Activated CD4-positive, CD25-positive, alpha-beta regulatory T cell treated with anti-CD3 and anti-CD28 coated beads, Interleukin-2, amount 50 U/mL, for 24 hours (primary cell): ENCODE measurements around the gene GDA.

ENCODE experiments used
- ATAC-seq, 2 donors: fragments of 150-1000 bp; cut with Tn5 transposase; one replicate each; pipeline ENCODE4 v1.10.0; 2021; ENCODE audit warnings: mild to moderate bottlenecking in 1 of 2, moderate library complexity in 1 of 2

Gene GDA

DNA sequence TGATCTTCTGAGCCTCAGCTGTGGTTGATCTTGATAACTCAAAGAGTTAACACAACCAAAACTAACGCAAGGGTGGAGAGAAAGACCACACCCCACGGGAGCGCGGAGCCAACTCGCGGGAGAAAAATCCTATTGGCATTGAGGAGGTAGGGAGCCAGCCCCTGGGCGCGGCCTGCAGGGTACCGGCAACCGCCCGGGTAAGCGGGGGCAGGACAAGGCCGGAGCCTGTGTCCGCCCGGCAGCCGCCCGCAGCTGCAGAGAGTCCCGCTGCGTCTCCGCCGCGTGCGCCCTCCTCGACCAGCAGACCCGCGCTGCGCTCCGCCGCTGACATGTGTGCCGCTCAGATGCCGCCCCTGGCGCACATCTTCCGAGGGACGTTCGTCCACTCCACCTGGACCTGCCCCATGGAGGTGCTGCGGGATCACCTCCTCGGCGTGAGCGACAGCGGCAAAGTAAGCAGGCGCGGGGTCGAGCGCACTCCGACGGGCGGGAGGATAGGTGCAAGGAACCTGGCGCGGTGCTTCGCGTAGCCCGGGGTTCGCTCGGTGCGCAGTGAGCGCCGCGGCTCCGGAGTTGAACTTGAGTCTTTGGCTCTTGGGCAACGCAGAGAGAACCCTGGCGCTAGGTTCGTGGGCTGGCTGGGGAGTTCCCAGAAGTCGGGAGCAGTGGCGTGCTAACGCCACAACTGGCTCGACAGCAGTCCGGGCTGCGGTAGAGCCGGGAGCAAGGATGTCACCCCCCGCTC lies at the start of gene GDA:
TSS of gene GDA (plus strand) at position 210 of the 745 bp plus-strand sequence. CDS start at position 330, 120 bp downstream.
- no peak for ATAC-seq

DNA sequence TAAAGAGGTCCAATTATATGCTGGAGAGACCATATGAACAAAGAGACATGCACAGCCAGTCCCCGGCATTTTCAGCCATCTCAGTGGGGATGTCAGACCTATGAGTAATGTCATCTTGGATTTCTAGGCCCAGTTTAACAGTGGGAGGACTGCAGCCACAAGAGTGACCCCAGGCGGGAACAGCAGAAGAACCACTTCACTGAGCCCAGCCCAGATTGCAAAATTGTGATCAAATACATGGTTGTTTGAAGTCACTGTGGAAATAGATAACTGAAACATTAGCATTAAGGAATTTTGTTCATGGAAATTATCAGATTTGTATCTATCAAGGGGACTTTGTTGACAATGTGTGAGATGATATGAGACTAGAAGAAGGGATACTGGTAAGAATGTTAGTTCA lies 46.7 kb upstream of the GDA start:
- ATAC-seq = no peak

DNA sequence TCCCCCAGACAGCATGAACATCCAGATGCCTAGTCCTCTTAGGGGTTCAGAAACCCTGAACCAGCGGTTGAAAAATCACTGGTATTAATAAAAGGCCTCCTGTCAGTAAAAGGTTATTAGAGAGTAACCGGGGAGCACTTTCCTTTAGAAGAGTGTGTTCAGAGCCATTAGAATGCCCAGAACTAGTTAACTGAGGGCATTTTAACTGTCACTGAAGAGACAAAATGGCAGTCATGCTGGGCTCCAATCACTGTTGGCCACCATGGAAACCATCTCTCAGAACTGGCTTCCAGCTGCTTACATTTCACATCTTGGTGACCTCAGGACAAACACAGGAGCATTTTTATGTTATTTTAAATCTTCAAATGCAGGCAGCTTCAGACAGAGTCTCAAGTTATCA lies 36.2 kb upstream of the GDA start:
- ATAC-seq = no peak

DNA sequence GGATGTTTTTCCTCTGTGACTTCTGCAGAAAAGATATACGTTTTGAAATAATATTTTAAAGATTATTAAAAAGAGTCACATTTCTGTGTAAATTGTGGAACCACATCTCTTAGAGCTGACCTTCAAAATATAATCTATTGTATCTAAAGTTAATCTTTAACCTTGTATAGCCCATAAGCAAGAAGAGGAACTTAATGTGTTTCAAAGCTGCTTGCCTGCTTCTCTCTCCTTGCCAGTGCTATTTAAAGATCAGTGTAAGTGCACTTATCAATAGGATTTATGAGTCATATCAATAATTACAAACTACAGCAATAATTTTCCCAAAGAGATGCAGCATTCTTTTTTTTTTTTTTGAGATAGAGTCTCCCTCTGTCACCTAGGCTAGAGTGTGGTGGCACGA lies 29.4 kb upstream of the GDA start:
- no peak for ATAC-seq

DNA sequence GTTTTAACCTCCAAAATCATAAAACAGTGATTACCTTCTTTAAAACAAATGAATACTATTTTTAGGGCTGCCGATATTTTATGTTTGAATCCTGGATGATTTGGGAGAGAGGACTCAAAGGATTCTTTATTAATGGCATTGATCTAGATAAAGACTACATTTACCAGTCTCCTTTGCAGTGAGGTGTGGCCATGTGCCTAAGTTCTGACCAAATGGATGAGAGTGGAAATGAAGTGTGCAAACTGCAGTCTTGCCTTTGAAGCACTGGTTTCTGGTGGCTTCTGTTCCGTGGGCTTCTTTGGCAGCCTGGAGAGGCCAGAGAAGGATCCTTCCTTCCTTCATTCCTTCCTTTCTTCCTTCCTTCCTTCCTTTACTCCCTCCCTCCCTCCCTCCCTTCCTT lies 24.3 kb upstream of the GDA start:
- no peak for ATAC-seq

DNA sequence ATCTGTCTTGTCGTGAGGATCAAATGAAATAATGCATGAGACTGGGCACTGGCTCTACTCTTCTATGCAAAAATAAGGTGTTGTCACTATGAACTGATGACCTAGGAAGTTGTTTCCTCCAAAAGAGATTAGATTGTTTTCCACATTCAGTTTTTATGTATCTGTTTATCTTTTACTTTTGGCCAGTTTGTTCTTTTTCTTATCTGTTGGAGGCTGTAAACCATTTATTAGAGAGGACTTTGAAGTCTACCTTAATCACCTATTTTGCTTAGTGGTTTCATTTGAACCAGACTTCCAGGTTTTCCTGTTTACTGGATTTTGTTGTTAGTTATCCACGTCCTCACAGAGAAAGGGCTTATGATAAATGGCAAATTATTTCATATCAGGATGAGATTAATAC lies 21.5 kb upstream of the GDA start:
- ATAC-seq = no peak

DNA sequence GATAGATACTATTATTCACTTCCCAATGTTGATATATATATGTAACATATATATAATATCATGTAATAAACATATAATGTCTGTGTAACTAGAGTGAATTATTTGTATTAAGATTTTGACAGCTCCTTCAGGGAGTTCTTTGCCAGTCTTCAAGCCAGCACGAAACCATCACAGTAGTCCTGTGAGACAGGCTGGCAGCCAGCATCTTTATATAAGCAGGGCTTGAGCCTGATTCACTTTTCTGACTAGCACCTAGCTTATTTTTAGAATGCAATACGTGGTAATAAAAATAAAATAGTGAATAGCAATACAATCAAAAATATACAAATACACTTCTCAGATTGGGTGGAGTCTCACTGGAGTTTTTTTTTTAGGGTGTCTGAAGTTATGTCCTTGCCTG lies 20.7 kb upstream of the GDA start:
- no peak for ATAC-seq

DNA sequence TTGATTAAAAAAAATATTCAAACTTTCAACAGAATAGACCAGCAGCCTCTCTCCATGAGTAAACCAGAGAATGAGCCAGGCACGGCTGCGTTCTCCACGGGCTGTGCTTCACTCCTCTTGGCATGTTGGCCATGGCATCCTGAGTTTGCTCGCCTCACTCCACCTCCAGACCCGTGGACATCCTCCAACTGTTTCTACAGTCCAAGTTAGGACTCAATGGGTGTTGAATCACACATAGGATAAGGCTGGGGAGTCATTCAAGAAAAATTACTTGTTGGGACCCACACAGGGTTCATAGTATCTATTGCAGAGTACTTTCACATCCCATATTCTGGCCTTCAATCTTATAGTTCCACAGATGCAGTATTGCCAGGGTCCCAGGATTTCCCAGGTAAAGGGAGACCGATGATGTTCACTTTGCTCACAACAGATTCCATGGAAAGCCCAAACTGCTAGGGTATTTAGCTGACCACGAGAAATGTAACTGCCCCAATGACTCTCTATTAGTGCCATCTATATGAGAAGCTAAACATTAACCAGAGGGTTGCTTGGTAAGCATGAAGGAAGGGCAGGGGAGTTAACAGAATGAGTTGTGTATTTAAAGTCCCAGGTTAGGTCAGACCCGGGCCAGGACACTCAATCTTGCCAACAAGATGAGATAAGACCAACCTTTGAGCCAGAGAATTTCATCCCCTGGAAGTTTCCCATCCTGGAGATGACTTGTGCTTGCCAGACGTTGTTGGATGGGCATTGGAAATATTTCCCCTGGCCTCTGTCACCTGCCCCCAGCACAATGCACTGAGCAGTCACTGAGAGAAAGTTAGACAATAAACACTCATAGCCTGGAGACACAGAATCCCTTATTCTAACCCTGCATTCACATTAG lies 19.7 kb upstream of the GDA start:
- ATAC-seq = no peak

DNA sequence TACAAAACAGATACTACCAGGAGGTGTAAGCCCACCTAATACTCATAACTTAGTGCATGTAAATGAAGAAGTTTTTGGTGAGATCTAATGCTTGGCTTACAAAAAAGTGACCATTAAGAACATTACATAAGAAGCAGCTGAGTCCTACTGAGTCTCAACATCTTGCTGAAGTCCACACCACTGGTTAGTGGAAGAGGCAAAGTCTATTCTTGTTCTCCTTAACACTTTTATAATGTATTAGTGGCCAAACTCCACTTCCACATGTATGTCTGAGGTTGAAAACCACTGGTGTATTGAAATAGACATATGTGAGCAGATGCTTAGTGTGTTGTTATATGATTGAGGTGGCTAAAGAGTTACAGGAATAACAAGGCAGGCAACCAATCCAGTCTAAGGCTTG lies 18.9 kb upstream of the GDA start:
- no peak for ATAC-seq

DNA sequence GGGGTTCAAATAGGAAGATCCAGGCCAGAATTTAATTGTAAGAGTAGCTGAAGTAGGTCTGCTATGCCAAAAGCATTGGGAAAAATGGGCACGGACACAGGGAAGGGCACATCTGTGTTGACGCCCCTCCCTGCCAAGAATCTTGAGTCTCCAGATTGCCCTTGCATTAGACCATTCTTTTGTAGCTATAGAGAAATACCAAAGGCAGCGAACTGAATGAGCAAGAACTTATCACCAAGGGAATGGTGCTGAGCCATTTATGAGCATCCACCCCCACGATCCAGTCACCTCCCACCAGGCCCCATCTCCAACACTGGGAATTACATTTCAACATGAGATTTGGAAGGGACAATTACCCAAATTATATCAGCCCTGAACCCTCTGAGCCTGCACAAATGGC lies 18.0 kb upstream of the GDA start:
- no peak for ATAC-seq

DNA sequence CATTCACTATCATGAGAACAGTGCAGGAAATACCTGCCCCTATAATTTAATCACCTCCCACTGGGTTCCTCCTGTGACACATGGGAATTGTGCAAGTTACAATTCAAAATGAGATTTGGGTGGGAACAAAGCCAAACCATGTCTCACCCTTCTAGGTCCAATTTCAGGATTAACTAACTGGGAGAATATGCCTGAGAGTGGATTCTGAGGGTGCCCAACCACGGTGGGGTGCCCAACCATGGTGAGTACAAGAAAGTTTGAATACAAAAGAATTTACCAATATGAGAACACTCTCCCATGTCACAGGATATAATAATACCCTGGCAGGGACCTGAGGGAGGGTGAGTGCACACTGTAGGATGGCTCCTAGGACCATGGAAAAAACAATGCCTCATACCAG lies 17.2 kb upstream of the GDA start:
- ATAC-seq = no peak

DNA sequence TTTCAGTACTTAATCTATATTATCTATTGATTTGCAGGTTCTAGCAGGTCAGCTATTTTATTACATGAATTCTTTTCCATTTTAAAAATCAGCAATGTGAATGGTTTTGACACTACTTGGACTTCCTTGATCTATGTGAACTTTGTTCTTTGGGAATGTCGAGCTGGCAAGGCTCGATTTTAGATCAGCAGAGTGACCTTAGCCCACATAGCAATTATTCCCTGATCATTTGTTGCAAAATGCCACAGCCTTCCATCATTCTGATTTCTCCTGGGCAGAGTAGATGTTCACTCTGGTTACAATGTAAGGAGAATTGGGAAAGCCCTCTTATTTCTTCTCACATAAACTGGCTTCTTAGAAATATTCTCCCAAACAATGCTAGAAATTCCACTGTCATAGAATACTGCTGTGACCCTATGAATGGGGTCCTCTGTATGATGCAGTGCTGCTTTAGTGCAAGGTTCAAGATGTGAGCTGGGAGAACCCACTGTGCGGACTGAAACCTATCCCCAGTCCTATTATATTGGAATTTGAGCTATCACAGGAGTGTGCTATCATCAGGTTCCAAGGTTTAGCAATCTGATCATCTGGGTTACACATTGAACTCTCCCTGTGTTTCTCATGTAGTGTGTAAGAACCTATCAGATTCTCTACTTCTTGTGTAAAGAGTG lies 15.7 kb upstream of the GDA start:
- no peak for ATAC-seq

DNA sequence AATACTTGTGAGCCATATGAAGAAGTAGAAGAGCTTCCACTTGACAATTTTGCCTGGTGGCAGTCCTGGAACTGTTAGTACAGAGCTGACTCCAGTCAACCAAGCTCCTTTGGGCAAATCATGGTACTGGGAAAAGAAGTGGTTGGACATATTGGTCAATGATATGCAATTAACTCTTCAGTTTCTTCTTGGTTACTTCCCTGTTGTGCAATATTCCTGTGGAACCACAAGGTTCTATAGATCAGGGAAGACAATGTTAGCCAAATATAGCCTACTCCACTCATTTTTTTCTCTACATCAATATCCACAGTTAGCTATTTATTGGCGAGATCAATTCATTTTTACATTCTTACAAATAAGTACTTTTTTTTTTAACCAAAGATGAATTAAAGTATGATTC lies 14.4 kb upstream of the GDA start:
- no peak for ATAC-seq

DNA sequence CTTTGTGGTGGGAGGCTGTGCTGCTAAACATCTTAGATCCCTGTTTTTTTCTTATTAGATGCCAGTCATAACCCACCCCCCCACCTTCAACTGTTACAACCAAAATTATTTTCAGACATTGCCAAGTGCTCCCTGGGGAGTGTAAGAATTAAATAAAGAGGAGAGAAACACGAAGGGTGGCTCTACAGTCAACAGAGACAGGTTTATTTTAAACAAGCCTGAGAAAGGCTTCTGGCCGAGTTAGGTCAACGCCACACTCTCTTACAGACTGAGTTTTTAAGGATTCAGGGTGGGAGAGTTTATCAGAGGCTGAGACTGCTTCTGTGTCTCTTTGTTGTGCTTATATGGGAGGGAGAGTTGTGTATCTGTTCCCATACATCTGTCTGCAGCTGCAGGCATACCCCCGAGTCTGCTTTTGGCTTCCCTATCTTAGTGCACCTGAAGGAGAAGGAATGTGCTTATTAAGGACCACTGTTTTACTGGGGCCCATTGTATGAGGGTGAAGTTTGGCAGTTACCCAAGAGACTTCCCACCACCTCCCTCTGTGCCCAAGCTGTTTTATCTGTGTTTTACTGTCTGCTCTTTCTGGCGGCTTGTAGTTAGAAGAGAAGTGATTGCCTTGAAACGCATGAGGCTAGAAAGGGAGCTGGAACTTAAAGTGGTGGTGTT lies 11.4 kb upstream of the GDA start:
- no peak for ATAC-seq

DNA sequence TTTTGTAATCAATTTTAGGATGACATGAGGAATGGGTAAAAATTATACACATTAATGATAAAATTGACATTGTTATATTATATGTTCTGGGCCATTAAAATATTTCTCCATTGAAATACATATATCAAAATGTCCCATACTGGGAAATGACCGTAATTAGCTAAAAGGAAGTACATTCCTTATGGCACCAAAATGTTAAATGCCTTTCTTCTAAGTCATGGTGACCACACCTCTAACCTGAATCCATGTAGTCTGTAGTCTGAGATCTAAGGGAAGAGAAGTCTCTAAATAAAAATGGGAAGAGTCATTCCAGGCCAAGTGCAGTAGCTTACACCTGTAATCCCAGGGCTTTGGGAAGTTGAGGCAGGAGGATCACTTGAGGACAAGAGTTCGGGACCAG lies 10.0 kb upstream of the GDA start:
- ATAC-seq = no peak

DNA sequence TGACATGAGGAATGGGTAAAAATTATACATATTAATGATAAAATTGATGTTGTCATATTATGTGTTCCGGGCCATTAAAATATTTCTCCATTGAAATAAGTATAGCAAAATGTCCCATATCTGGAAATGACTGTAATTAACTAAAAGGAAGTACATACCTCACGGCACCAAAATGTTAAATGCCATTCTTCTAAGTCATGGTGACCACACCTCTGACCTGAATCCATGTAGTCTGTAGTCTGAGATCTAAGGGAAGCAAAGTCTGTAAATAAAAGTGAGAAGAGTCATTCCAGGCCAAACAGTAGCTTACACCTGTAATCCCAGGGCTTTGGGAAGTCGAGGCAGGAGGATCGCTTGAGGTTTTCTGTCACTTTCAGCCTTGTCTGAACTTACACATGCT lies 8.7 kb upstream of the GDA start:
- no peak for ATAC-seq

DNA sequence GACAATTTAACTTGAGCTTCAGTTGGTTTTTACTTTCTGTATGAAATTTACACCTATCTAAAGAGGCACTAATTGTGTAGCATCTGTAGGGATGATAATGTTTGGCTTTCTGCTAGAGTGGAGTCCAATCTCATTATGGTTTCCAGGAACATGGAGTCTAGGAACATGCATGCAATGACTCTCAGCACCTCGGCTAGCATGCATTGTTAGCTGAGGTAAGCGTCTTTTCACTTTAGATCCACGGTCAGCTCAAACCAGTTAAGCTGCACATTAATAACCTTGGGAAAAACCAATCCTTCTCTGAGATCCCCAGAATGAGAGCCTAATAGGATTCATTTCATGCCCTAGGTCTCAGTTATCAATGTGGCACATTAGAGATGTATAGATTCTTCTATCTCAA lies 7.8 kb upstream of the GDA start:
- ATAC-seq = no peak

DNA sequence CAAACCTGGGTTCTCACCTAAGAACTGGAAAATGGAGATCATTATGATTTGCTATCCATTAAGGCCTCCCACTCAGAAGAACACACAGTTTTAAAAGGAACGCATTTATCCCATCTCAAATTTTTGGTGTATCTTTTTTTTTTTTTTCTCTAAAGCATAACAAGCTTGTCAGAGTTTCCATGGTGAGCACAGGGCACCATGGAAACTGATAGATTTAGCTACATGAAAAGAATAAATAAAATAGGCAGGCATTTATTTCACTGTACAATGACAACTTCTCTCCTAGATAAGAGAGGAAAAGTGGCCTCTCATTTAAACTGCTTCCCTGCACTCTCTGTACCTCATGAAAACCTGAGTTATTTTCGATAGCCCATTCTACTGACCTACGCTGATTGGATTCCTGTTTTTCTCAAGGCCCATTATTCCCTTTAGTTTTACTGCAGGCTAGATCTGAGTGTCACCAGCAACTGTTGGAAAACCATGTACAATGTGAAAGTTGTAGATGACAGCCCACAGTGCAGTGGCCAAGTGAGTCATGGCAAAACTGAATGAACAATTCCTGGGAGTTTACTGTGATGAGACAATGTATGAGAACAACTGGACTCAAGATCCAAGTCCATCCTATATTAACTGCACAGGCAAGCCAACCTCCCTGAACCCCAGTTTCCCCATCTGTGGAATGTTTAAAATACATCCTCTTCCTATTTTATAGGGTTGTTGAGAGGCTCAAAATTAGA lies 4.3 kb upstream of the GDA start:
- ATAC-seq = no peak

DNA sequence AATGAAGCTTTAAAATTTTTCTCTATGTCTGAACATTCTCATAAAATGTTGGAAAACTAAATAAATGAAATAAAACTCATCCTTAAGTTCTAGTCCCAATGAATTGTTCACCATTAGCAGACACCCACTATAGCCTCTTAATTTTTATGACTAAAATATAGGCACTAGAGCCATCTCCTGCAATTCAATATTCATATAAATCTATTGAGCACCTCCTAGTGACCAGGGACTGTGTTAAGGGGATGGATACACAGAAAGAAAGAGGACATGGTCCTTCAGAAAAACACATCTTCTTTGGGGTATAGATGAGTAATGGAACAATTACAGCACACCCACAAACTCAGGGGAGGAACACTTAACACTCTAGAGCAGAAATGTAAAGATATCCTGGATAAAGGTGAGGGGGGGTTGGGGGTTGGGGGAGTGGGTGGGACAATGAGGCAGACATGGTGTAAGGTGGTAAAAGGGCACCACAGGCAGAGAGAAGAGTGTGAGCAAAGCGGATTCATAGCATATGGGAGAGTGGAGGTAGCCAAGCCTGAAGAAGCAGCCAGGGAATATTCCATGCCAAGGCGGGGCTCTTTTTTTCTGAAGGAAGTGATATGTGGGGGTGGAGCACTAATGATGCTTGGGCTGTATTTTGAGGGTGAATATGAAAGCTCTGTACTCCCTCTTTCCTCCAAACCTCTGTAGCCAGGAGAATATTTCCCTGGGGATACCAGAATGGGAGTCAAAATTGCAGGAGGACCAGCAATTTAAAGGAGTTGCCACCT lies 3.3 kb upstream of the GDA start:
- ATAC-seq = no peak

DNA sequence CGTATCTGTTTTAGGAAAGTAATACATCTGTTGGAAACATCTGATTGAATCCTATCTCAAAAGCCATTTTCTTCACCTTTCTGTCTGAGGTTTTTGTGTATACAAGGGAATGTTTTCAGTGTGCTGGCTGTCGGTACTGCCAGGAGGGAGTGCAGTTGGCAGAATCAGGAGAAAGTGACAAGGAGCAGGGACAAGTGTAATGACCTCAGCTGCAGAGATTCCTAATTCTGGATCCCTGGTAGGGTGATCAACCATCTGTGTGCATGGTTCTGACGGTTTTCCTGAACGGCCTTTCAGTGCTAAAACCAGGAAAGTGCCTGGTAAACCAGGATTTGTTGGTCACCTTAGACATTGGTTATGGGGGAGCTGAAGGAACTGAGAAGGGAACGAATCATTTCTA lies 1.6 kb upstream of the GDA start:
- no peak for ATAC-seq

DNA sequence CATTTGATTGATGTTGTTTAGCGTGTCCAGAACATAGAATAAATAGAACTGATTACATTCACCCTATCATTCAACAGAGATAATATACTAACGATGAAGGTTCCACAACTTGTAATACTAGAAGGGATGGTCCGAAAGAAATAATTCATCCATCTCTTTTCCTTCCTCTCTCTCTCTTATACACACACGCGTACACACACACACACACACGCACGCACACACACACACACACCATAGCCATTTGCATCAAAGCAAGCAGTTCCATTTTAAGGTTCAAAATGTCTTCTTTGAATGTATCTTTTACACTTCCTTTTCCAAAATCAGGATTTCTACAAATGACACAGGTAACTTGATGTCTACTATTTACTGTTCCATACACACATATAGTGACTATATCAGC lies 887 bp downstream of the GDA start:
- no peak for ATAC-seq

DNA sequence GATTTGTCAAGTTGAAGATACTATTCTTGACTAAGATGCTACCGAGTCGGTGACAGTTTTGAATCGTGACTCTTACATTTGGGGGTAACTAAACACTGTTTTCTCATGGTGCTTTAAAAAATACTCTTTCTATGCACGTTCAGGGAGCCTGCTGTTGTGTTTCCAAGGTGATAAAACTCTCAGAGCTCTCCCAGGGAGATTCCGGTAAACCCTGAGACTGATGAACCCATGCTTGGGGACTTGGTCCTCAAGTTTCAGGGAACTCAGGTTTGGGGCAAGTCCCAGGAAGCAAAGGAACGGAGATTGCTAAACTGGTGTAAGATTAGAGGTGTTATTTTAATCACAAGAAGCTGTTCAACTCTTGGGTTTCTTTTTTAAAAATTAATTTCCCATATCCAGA lies 1.4 kb downstream of the GDA start:
- no peak for ATAC-seq
